Ureter (tissue), 1 donor: ENCODE data around the gene FGFR3. TPM values are rescaled to one million over a fixed set of nuclear protein-coding genes. Genes with fewer than 3 reads are reported as not detected.
A peak's percentile ranks its signal among the peaks of the same experiment; 100 is the strongest.

Experiments
- DNase-seq: peaks from one replicate; pipeline ENCODE4 v3.0.0-alpha.2; 2020; ENCODE audit warnings: low spot score
- total RNA-seq: library from RNA; stranded (reverse); gene quantifications from one replicate; pipeline ENCODE4 v1.2.4, GENCODE V29; 2023
- donor health status: DM: yes; HTN: yes; CAD: no.

The FGFR3 gene
- total RNA-seq, 1 donor from 2014 or later: 121 TPM

GRCh38 chr4:1788254-1788973 is 4.7 kb upstream of the FGFR3 start:
- no peak for DNase-seq

- peak; percentile 68 for DNase-seq
Observed at GRCh38 chr4:1789552-1789951, 3.5 kb upstream of the FGFR3 start.

DNA sequence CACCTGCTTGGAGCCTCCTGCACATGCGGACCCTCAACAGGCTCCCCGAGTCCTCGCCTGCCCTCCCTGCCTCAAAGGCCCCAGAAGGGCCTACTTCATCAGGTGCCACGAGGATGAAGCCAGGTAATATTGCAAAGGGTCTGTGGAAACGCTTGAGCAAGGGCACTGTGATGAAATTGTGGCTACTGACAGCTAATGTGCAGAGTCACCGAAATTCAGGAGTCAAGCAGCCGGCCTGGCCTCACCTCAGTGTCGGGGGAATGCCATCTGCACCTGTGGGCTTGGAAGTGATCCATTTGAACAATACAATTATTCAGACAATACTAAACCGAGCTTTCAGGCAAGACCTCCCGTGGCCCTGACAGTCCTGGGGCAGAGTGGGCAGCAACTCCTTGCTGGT is 3.1 kb upstream of the FGFR3 start:
- no peak for DNase-seq

- no peak for DNase-seq
Observed at GRCh38 chr4:1792158-1792831, 798 bp upstream of the FGFR3 start.

DNA sequence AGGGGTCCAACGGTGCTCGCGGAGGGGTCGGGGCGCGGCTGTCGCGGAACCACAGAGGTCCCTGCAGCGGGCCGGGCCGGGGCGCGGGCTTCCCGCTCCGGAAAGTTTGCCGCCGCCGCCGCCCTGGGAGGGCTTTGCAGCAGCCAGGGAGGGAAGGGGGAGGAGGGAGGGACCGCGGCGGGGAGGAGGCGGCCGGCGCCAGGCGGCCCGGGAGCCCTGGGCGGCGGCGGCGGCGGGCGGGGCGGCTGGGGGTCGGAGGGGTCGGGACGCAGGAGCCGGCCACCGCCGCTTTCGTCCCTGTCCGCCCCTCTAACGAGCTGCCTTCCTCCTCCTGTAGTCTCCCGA is 375 bp downstream of the FGFR3 start:
- DNase-seq: no peak

- DNase-seq: no peak
Observed at GRCh38 chr4:1793940-1794808, 1.1 kb downstream of the FGFR3 start.

DNA sequence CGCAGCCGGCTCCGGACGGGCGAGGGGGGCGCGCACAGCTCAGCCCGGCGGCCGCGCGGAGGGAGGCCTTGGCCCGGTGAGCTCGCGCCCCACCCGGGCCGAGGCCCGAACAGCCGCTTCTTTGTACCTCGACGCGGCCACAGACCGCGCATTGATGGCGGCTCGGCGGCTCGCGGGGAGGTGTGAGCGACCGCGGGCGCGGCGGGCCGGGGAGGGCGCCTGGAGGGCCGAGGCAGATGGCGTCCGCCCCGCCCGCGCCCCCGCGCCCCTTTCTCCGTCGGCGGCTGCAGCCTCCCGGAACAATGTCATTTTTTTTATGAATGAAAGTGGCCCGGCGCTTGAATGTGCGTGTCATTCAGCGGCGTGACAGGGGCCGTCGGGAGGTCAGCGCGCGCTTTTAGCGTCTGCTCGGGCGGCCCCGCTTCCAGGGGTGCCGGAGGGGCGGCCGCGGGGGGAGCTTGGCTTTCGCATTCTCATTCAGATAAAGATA is 1.8 kb downstream of the FGFR3 start:
- no peak for DNase-seq

- DNase-seq: no peak
Observed at GRCh38 chr4:1795299-1796195, 2.5 kb downstream of the FGFR3 start.

GRCh38 chr4:1796486-1797204 is 3.6 kb downstream of the FGFR3 start:
- DNase-seq: no peak

DNA sequence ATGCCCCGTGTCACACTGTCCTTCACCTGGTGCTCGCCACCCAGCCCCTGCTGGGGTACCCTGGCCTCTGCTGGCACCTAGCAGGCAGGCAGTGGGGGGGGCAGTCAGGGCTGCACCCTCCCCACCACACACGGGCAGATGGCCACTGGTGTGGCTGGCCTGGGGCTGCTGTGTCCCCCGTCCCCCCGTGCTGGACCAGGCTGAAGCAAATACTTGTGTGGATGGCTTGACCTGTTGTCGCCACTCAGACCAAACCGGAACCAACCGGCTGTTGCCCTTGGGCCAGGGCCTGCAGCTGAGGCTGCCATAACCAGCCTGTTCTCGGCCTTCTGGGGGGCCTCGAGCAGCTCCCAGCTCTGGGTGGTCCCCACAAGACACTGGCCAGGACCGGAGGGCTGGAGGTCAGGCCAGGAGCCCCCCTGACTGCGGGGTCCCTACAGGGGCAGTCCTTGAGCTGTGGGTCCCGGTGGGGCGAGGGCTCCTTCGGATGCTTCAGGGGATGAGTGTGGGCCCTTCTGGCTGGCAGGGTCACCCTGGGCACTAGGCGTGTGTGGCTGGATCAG is 4.3 kb downstream of the FGFR3 start:
- DNase-seq: no peak

DNA sequence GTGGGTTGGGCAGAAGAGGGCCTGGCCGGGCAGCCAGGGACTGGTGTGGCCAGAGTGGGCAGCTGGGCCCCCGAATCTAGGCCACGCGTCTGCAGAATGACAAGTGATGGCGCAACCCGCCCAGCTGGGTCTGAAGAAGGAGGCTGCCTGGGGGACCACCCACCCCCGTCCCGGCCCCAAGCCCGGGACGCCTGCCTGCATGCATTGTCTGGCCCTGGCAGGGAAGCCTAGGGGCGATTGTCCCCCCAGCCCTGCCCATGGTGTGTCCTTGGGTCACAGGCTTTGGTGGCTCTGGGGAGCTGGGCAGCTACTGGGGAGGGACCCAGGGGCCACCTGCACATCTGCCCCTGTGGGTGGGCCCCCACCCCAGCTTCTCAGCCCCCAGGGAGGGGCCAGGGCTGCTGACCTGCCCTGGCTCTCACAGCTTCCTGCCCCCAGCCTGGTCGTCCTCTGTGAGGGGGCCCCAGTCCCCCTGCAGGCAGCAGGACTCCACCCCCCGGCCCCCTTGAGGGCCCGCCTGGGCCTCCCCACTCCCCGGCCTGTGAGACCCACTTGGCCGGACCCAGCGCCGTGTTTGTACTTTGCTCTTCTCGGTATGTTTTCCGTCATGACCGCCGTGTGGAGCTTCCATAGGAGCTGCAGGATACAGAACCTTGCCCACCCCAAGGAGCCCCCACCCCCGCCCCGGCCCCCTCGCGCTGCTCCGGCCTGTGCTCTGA is 4.9 kb downstream of the FGFR3 start:
- no peak for DNase-seq

- no peak for DNase-seq
Observed at GRCh38 chr4:1798580-1799386, 5.7 kb downstream of the FGFR3 start.

DNA sequence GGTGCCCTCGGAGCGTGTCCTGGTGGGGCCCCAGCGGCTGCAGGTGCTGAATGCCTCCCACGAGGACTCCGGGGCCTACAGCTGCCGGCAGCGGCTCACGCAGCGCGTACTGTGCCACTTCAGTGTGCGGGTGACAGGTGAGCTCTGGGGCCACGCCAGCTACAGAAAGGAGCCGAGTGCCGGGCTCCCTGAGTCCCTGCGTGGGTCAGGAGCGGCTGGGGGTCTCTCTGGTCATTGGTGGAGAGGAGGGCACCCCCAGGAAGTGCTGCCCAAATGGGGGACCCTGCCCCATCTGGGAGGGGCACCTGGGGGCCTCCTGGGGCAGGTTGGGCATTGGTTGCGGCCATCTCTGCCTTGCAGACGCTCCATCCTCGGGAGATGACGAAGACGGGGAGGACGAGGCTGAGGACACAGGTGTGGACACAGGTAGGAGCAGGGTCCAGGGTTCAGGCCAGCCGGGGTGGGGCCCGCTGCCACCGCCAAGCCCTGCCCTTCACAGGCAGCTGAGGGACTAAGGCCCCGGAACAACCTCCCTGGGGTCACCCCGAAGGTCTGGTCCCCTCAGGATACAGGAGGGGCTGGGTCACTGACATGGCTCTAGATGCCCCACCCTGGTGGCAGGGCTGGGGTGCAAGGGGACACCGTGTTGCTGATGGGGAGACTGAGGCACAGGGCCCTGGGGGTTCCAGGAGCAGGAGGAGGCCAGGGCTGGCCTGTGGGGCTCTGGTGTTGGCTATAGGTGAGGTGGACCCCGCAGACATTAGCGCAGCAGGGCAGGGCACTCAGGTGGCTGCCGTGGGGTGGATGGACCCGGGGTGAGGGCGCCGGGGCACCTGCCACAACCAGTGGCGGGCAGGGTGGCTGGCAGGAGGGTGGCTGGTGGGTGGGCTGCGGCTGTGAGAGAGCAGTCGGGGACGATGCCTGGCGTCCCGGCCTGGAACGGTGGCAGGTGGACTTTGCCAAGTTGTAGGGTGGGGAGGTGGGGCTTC is 6.6 kb downstream of the FGFR3 start:
- no peak for DNase-seq

DNA sequence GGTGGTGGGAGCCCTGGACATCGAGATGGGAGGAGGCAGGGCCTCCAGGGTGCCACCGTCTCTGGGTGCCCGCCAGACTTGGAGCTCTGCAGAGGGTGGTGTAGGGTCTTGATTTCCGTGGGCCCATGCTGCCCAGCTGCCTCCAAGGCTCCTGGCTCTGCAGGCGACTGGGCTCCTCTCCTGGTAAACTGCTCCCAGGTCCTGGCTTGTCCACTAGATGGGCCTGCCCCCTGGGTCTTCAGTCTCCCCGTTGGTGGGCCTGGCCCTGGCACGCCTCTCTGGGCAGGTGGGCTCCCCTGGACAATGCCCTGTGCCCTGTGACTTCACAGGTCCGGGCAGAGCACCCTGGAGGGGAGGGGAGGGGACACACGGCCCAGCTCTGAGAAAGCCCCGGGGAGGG is 7.7 kb downstream of the FGFR3 start:
- DNase-seq: no peak

GRCh38 chr4:1801286-1801958 is 8.3 kb downstream of the FGFR3 start:
- DNase-seq: no peak

DNA sequence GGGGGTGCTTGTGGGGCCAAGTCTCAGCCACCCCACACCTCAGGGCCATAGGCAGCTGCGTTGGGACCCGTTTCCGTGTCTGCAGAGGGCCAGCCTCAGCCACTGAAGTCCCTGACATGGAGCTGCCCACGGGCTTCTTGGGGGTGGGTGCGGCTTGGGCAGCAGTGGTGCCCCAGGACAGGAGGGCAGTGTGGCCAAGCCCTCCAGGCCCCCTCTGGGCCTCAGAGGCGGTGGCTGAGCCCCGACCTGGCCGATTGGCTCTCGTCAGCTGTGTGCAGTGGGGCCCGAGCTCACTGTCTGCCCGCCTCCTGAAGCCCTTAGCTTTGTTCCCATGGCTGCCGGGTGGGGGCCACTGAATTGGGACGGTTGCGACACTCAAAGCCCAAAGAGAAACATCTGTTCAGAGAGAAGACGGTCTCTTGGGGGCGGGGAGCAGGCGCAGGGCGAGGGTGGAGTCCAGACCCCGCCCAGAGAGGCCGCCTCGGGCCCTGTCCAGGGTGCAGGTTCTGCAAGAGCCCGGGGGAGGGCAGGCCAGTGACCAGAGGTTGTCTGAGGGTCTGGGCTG is 9.1 kb downstream of the FGFR3 start:
- DNase-seq: no peak
